GM21717 (cell line): ENCODE measurements around the gene SERPINB13.

Experiments used
- ATAC-seq: cut with Tn5 transposase; IDR thresholded peaks from one replicate; pipeline ENCODE4 v1.9.1; 2021; ENCODE audit warnings: mild to moderate bottlenecking, moderate library complexity; ENCODE audit not compliant: unreplicated experiment

Gene SERPINB13

GRCh38 chr18:63586966-63587365 lies at the start of gene SERPINB13:
SERPINB13 (plus strand) TSS chr18:63587343; CDS start chr18:63588668, 1,325 bp downstream.
- ATAC-seq, result no peak

GRCh38 chr18:63539904-63540510 lies 47.1 kb upstream of the SERPINB13 start:
- no peak for ATAC-seq

- ATAC-seq, result no peak
Observed at GRCh38 chr18:63542069-63542468, 45.1 kb upstream of the SERPINB13 start, which contains the start of gene SERPINB12. SERPINB12 (plus strand) TSS chr18:63542369; CDS start chr18:63556160, 13,791 bp downstream.

- ATAC-seq, result no peak
Observed at GRCh38 chr18:63544017-63544416, 43.1 kb upstream of the SERPINB13 start.

GRCh38 chr18:63545000-63545399 lies 42.1 kb upstream of the SERPINB13 start:
- ATAC-seq, result no peak

GRCh38 chr18:63550068-63550467 lies 37.1 kb upstream of the SERPINB13 start:
- no peak for ATAC-seq

- no peak for ATAC-seq
Observed at GRCh38 chr18:63551769-63552168, 35.4 kb upstream of the SERPINB13 start.

GRCh38 chr18:63552581-63552980 lies 34.6 kb upstream of the SERPINB13 start:
- no peak for ATAC-seq

GRCh38 chr18:63553081-63553480 lies 34.1 kb upstream of the SERPINB13 start:
- ATAC-seq, result no peak

GRCh38 chr18:63559567-63560491 lies 27.3 kb upstream of the SERPINB13 start:
- ATAC-seq, result peak; percentile 72

GRCh38 chr18:63562284-63562683 lies 24.9 kb upstream of the SERPINB13 start:
- peak; percentile 87 for ATAC-seq

- ATAC-seq, result no peak
Observed at GRCh38 chr18:63564021-63564420, 23.1 kb upstream of the SERPINB13 start.

GRCh38 chr18:63564561-63564960 lies 22.6 kb upstream of the SERPINB13 start:
- no peak for ATAC-seq

- ATAC-seq, result no peak
Observed at GRCh38 chr18:63567276-63567675, 19.9 kb upstream of the SERPINB13 start.

GRCh38 chr18:63567825-63568224 lies 19.3 kb upstream of the SERPINB13 start:
- no peak for ATAC-seq

GRCh38 chr18:63570721-63571120 lies 16.4 kb upstream of the SERPINB13 start:
- ATAC-seq, result no peak

- no peak for ATAC-seq
Observed at GRCh38 chr18:63575681-63576080, 11.5 kb upstream of the SERPINB13 start.

GRCh38 chr18:63578357-63578958 lies 8.7 kb upstream of the SERPINB13 start:
- ATAC-seq, result peak; percentile 53

- ATAC-seq, result no peak
Observed at GRCh38 chr18:63579616-63580015, 7.5 kb upstream of the SERPINB13 start.

- ATAC-seq, result no peak
Observed at GRCh38 chr18:63585988-63586387, 1.2 kb upstream of the SERPINB13 start.

- no peak for ATAC-seq
Observed at GRCh38 chr18:63586431-63586830, 712 bp upstream of the SERPINB13 start.

GRCh38 chr18:63588909-63589308 lies 1.8 kb downstream of the SERPINB13 start:
- no peak for ATAC-seq
